WTC11 (cell line): ENCODE measurements around the gene PYCR2. TPM values are rescaled to one million over a fixed set of nuclear protein-coding genes. Genes with fewer than 3 reads are reported as not detected.
A peak's percentile ranks its signal among the peaks of the same experiment; 100 is the strongest.

Experiments used
- ATAC-seq: fragments of 200-7000 bp; cut with Tn5 transposase; 2 replicates; pipeline ENCODE4 v1.10.0; 2021; ENCODE audit warnings: mild to moderate bottlenecking, moderate library complexity
- CTCF ChIA-PET: fragments of 300-600 bp; sonication (Branson Sonifier 250); formaldehyde crosslinking; loops from one replicate; lab custom pipeline; 2021; ENCODE audit warnings: antibody characterized with exemption; lab: Charles Lee
- POLR2A ChIA-PET: fragments of 350-600 bp; sonication (Branson Sonifier 250); formaldehyde crosslinking; loops from one replicate; lab custom pipeline; 2021; ENCODE audit warnings: antibody characterized with exemption; lab: Charles Lee
- DNase-seq: peaks from one replicate; pipeline ENCODE4 v3.0.0; 2021; ENCODE audit warnings: low spot score
- H3K27ac Mint-ChIP-seq: 2 replicates; pipeline ENCODE4 v1.8.0; 2021; ENCODE audit warnings: mixed read lengths
- H3K27me3 Mint-ChIP-seq: 2 replicates; pipeline ENCODE4 v1.8.0; 2021; ENCODE audit warnings: low read depth, mild to moderate bottlenecking, moderate library complexity, mixed read lengths
- H3K36me3 Mint-ChIP-seq: 2 replicates; pipeline ENCODE4 v1.8.0; 2021; ENCODE audit warnings: mixed read lengths
- H3K4me1 Mint-ChIP-seq: 2 replicates; pipeline ENCODE4 v1.8.0; 2022; ENCODE audit warnings: mixed read lengths
- H3K4me3 Mint-ChIP-seq: 2 replicates; pipeline ENCODE4 v1.8.0; 2021; ENCODE audit warnings: mild to moderate bottlenecking, moderate library complexity, mixed read lengths
- H3K9me3 Mint-ChIP-seq: 2 replicates; pipeline ENCODE4 v1.8.0; 2021; ENCODE audit warnings: mixed read lengths
- ATF1 ChIP-seq: sonication (generic); formaldehyde crosslinking; IDR thresholded peaks from 2 replicates; pipeline ENCODE4 v1.8.1; 2023; ENCODE audit warnings: mild to moderate bottlenecking, moderate library complexity, missing genetic modification reagents
- CBFB ChIP-seq: sonication (generic); formaldehyde crosslinking; IDR thresholded peaks from 2 replicates; pipeline ENCODE4 v1.8.1; 2022; ENCODE audit warnings: mild to moderate bottlenecking, low read depth, missing genetic modification reagents
- CREM ChIP-seq: sonication (generic); formaldehyde crosslinking; IDR thresholded peaks from 2 replicates; pipeline ENCODE4 v1.8.1; 2022; ENCODE audit warnings: mild to moderate bottlenecking, missing genetic modification reagents, moderate library complexity
- FOXJ3 ChIP-seq: sonication (generic); formaldehyde crosslinking; IDR thresholded peaks from 2 replicates; pipeline ENCODE4 v1.9.0; 2021; ENCODE audit warnings: missing genetic modification reagents, mild to moderate bottlenecking, borderline replicate concordance
- GTF2I ChIP-seq: fragments of 250-450 bp; sonication (Bioruptor Pico); conservative IDR thresholded peaks from 2 replicates; pipeline ENCODE4 v1.4.0; 2021; ENCODE audit warnings: mild to moderate bottlenecking
- MYBL2 ChIP-seq: sonication (generic); formaldehyde crosslinking; IDR thresholded peaks from 2 replicates; pipeline ENCODE4 v1.8.1; 2023; ENCODE audit warnings: mild to moderate bottlenecking, moderate library complexity, missing genetic modification reagents
- NFATC4 ChIP-seq: fragments of 250-450 bp; sonication (Bioruptor Pico); IDR thresholded peaks from 2 replicates; pipeline ENCODE4 v1.9.0; 2021; ENCODE audit warnings: mild to moderate bottlenecking
- ZNF121 ChIP-seq: sonication (generic); formaldehyde crosslinking; IDR thresholded peaks from 2 replicates; pipeline ENCODE4 v1.8.0; 2023; ENCODE audit warnings: missing genetic modification reagents
- ZNF138 ChIP-seq: sonication (generic); formaldehyde crosslinking; conservative IDR thresholded peaks from 2 replicates; pipeline ENCODE4 v1.8.1; 2022; ENCODE audit warnings: mild to moderate bottlenecking, moderate library complexity, missing genetic modification reagents
- ZNF263 ChIP-seq: sonication (generic); formaldehyde crosslinking; IDR thresholded peaks from 2 replicates; pipeline ENCODE4 v1.8.1; 2022; ENCODE audit warnings: low read depth, mild to moderate bottlenecking, moderate library complexity, missing genetic modification reagents
- ZNF317 ChIP-seq: sonication (generic); formaldehyde crosslinking; IDR thresholded peaks from 2 replicates; pipeline ENCODE4 v1.8.1; 2023; ENCODE audit warnings: low read depth, mild to moderate bottlenecking, moderate library complexity, missing genetic modification reagents, borderline replicate concordance
- ZNF396 ChIP-seq: fragments of 250-450 bp; sonication (Bioruptor Pico); IDR thresholded peaks from 2 replicates; pipeline ENCODE4 v1.8.0; 2021; ENCODE audit warnings: mild to moderate bottlenecking, moderate library complexity, borderline replicate concordance
- total RNA-seq: library from RNA; stranded (reverse); gene quantifications from 3 replicates; pipeline ENCODE4 v1.2.3, GENCODE V29; 2021
- TF ChIP-seq, protein P1 (sequence below): fragments of 250-450 bp; sonication (Bioruptor Pico); IDR thresholded peaks from 2 replicates; pipeline ENCODE4 v1.9.0; 2021; ENCODE audit warnings: mild to moderate bottlenecking, borderline replicate concordance
- TF ChIP-seq, protein P2 (sequence below): sonication (generic); formaldehyde crosslinking; IDR thresholded peaks from 2 replicates; pipeline ENCODE4 v1.8.1; 2023; ENCODE audit warnings: mild to moderate bottlenecking, missing genetic modification reagents, moderate library complexity
- TF ChIP-seq, protein P3 (sequence below): sonication (generic); formaldehyde crosslinking; IDR thresholded peaks from 2 replicates; pipeline ENCODE4 v1.8.1; 2023; ENCODE audit warnings: mild to moderate bottlenecking, missing genetic modification reagents, moderate library complexity
- TF ChIP-seq, protein P4 (sequence below): sonication (generic); formaldehyde crosslinking; IDR thresholded peaks from 2 replicates; pipeline ENCODE4 v1.8.1; 2022; ENCODE audit warnings: mild to moderate bottlenecking, missing genetic modification reagents, moderate library complexity, borderline replicate concordance
- TF ChIP-seq, protein P5 (sequence below): sonication (generic); formaldehyde crosslinking; IDR thresholded peaks from 2 replicates; pipeline ENCODE4 v1.8.0; 2022; ENCODE audit warnings: mild to moderate bottlenecking, missing genetic modification reagents
- TF ChIP-seq, protein P6 (sequence below): sonication (generic); formaldehyde crosslinking; conservative IDR thresholded peaks from 2 replicates; pipeline ENCODE4 v1.8.1; 2023; ENCODE audit warnings: mild to moderate bottlenecking, low read depth, missing genetic modification reagents, moderate library complexity
- TF ChIP-seq, protein P7 (sequence below): sonication (generic); formaldehyde crosslinking; IDR thresholded peaks from 2 replicates; pipeline ENCODE4 v1.8.1; 2022; ENCODE audit warnings: mild to moderate bottlenecking, moderate library complexity, missing genetic modification reagents

The PYCR2 gene
- total RNA-seq, 1 experiment from 2014 or later: 86.0 TPM

DNA sequence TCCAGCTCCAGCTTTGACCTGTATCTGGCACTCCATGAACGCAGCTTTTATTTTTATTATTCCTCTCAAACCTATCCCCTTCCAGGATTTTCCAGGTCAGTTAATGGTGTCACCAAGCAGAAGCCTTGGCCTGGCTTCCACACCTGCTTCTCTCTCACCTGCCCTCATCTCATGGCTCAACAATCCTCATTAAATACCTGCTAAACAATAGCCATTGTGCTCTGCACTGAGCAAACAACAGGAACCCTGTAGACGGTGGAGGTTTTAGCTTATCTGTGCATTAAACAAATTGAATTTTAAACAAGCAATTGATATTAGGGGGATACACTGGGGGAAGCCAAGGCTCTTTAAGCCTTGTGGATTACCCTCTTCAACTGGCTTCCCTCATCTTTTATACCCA lies 15.3 kb downstream of the PYCR2 start (continued):
- TF ChIP-seq, protein P1, sequence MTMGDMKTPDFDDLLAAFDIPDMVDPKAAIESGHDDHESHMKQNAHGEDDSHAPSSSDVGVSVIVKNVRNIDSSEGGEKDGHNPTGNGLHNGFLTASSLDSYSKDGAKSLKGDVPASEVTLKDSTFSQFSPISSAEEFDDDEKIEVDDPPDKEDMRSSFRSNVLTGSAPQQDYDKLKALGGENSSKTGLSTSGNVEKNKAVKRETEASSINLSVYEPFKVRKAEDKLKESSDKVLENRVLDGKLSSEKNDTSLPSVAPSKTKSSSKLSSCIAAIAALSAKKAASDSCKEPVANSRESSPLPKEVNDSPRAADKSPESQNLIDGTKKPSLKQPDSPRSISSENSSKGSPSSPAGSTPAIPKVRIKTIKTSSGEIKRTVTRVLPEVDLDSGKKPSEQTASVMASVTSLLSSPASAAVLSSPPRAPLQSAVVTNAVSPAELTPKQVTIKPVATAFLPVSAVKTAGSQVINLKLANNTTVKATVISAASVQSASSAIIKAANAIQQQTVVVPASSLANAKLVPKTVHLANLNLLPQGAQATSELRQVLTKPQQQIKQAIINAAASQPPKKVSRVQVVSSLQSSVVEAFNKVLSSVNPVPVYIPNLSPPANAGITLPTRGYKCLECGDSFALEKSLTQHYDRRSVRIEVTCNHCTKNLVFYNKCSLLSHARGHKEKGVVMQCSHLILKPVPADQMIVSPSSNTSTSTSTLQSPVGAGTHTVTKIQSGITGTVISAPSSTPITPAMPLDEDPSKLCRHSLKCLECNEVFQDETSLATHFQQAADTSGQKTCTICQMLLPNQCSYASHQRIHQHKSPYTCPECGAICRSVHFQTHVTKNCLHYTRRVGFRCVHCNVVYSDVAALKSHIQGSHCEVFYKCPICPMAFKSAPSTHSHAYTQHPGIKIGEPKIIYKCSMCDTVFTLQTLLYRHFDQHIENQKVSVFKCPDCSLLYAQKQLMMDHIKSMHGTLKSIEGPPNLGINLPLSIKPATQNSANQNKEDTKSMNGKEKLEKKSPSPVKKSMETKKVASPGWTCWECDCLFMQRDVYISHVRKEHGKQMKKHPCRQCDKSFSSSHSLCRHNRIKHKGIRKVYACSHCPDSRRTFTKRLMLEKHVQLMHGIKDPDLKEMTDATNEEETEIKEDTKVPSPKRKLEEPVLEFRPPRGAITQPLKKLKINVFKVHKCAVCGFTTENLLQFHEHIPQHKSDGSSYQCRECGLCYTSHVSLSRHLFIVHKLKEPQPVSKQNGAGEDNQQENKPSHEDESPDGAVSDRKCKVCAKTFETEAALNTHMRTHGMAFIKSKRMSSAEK: no peak
- TF ChIP-seq ZNF138 (no peak), ZNF396 (CRISPR knock-in tag) (no peak), GTF2I (no peak), ATF1 (CRISPR knock-in tag) (no peak)
- TF ChIP-seq, protein P2, sequence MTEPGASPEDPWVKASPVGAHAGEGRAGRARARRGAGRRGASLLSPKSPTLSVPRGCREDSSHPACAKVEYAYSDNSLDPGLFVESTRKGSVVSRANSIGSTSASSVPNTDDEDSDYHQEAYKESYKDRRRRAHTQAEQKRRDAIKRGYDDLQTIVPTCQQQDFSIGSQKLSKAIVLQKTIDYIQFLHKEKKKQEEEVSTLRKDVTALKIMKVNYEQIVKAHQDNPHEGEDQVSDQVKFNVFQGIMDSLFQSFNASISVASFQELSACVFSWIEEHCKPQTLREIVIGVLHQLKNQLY: no peak
- TF ChIP-seq, protein P3, sequence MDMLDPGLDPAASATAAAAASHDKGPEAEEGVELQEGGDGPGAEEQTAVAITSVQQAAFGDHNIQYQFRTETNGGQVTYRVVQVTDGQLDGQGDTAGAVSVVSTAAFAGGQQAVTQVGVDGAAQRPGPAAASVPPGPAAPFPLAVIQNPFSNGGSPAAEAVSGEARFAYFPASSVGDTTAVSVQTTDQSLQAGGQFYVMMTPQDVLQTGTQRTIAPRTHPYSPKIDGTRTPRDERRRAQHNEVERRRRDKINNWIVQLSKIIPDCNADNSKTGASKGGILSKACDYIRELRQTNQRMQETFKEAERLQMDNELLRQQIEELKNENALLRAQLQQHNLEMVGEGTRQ (CRISPR knock-in tag): no peak
- TF ChIP-seq, protein P4, sequence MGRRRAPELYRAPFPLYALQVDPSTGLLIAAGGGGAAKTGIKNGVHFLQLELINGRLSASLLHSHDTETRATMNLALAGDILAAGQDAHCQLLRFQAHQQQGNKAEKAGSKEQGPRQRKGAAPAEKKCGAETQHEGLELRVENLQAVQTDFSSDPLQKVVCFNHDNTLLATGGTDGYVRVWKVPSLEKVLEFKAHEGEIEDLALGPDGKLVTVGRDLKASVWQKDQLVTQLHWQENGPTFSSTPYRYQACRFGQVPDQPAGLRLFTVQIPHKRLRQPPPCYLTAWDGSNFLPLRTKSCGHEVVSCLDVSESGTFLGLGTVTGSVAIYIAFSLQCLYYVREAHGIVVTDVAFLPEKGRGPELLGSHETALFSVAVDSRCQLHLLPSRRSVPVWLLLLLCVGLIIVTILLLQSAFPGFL (CRISPR knock-in tag): no peak

DNA sequence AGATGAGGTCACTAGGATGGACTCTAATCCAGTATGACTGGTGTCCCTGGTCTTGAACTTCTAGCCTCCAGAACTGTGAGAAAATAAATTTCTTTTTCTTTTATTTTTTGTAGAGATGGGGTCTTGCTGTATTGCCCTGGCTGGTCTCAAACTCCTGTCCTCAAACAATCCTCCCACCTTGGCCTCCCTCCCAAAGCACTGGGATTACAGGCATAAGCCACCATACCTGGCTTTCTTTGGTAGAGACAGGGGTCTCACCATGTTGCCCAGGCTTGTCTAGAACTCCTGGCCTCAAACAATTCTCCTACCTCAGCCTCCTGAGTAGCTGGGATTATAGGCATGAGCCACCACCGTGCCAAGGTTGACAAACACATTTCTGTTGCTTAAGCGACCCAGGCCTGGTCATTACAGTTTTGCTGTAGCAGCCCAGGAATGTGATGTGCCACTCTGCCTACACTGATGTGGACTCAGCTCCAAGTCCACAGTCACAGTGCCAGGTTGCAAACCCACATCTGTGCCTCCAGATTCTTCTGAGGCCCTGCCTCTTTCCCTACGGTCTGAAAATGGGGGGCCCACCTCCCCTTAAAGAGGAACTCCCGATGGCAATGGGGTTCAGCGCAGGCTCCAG lies 15.9 kb downstream of the PYCR2 start:
- TF ChIP-seq CREM (CRISPR knock-in tag) (no peak), ZNF121 (CRISPR knock-in tag) (0 out of 2 replicates have a peak, but pooled peaks have one; percentile 58)
- TF ChIP-seq, all 79 proteins: peak for 1
- ATAC-seq (no peak), DNase-seq (no peak)
- Mint-ChIP-seq H3K4me1 (peaks cover 32% of the 10 kb centered on the region), H3K36me3 (no peaks in the 10 kb centered on the region), H3K27ac (no peak overlapping the region), H3K27me3 (peaks cover 27% of the 10 kb centered on the region), H3K9me3 (peaks cover 5% of the 10 kb centered on the region), H3K4me3 (no peak overlapping the region)
- POLR2A ChIA-PET: no interaction called here
- CTCF ChIA-PET: interaction anchor here (0.9 to 5.1 kb wide), 2 partner anchors 28 to 427 kb away, joined by 4 to 94 read pairs; partner anchors contain the start of gene TMEM63A

DNA sequence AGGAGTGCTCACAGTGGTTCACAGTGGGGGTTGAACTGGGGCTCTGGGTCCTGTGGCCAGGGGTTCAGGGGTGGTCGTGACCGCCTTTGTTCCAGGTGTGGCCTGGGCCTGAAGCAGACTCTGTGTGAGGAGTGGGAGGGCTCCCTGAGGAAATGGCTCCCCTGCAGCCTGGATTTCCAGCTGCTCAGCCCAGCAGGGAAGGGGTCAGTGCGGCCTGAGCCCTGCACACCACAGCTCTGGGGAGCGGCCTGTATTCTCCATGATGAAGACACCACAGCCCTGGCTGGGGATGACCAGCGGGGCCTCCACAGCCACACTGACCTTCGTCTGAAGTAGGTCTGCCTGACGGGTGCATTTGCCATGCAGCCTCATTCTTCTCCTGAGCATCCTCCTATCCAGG lies 16.7 kb downstream of the PYCR2 start:
- peaks cover 28% of the 10 kb centered on the region for H3K4me1 Mint-ChIP-seq
- POLR2A ChIA-PET: no interaction called here
- no peak for TF ChIP-seq FOXJ3
- TF ChIP-seq MYBL2 (CRISPR knock-in tag): no peak
- no peak for TF ChIP-seq CBFB (CRISPR knock-in tag)
- TF ChIP-seq, protein P5, sequence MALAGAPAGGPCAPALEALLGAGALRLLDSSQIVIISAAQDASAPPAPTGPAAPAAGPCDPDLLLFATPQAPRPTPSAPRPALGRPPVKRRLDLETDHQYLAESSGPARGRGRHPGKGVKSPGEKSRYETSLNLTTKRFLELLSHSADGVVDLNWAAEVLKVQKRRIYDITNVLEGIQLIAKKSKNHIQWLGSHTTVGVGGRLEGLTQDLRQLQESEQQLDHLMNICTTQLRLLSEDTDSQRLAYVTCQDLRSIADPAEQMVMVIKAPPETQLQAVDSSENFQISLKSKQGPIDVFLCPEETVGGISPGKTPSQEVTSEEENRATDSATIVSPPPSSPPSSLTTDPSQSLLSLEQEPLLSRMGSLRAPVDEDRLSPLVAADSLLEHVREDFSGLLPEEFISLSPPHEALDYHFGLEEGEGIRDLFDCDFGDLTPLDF (CRISPR knock-in tag): no peak
- no peak for TF ChIP-seq ZNF263
- TF ChIP-seq ATF1 (CRISPR knock-in tag): no peak
- TF ChIP-seq, protein P6, sequence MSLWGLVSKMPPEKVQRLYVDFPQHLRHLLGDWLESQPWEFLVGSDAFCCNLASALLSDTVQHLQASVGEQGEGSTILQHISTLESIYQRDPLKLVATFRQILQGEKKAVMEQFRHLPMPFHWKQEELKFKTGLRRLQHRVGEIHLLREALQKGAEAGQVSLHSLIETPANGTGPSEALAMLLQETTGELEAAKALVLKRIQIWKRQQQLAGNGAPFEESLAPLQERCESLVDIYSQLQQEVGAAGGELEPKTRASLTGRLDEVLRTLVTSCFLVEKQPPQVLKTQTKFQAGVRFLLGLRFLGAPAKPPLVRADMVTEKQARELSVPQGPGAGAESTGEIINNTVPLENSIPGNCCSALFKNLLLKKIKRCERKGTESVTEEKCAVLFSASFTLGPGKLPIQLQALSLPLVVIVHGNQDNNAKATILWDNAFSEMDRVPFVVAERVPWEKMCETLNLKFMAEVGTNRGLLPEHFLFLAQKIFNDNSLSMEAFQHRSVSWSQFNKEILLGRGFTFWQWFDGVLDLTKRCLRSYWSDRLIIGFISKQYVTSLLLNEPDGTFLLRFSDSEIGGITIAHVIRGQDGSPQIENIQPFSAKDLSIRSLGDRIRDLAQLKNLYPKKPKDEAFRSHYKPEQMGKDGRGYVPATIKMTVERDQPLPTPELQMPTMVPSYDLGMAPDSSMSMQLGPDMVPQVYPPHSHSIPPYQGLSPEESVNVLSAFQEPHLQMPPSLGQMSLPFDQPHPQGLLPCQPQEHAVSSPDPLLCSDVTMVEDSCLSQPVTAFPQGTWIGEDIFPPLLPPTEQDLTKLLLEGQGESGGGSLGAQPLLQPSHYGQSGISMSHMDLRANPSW: no peak
- no peak for TF ChIP-seq ZNF317 (CRISPR knock-in tag)
- TF ChIP-seq NFATC4 (CRISPR knock-in tag): no peak
- TF ChIP-seq, protein P3 (CRISPR knock-in tag): no peak
- TF ChIP-seq, protein P7, sequence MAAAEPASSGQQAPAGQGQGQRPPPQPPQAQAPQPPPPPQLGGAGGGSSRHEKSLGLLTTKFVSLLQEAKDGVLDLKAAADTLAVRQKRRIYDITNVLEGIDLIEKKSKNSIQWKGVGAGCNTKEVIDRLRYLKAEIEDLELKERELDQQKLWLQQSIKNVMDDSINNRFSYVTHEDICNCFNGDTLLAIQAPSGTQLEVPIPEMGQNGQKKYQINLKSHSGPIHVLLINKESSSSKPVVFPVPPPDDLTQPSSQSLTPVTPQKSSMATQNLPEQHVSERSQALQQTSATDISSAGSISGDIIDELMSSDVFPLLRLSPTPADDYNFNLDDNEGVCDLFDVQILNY: no peak

More for the DNA sequence above, 16.7 kb downstream of the PYCR2 start:
- Mint-ChIP-seq H3K9me3 (peaks cover 5% of the 10 kb centered on the region), H3K27me3 (peaks cover 31% of the 10 kb centered on the region), H3K4me3 (no peak overlapping the region), H3K27ac (no peak overlapping the region), H3K36me3 (no peaks in the 10 kb centered on the region)
- ATAC-seq: no peak
- CTCF ChIA-PET: interaction anchor here (3.5 to 5.1 kb wide), 2 partner anchors 18 to 27 kb away, joined by 13 to 94 read pairs; partner anchors contain the start of genes LEFTY1 and TMEM63A
- DNase-seq: no peak
